Right atrium auricular region (tissue), 2 donors: ENCODE data around the gene NPVF. TPM values are rescaled to one million over a fixed set of nuclear protein-coding genes. Genes with fewer than 3 reads are reported as not detected.

ENCODE experiments used
- DNase-seq: peaks from one replicate; pipeline ENCODE4 v3.0.0-alpha.2; 2019; ENCODE audit warnings: low spot score
- H3K27ac ChIP-seq, 2 donors: fragments of 200-600 bp; sonication (generic); 1 replicate in 1 of 2; 2 replicates in 1 of 2; pipeline ENCODE4 v1.5.1; 2016 to 2019
- H3K27me3 ChIP-seq, 2 donors: fragments of 200-600 bp; sonication (generic); one replicate each; pipeline versions ENCODE4 v1.5.1 to v1.6.0; 2017 to 2019
- H3K36me3 ChIP-seq: fragments of 200-600 bp; sonication (generic); one replicate; pipeline ENCODE4 v1.5.1; 2016
- H3K4me1 ChIP-seq, 2 donors: fragments of 200-600 bp; sonication (generic); one replicate each; pipeline versions ENCODE4 v1.5.1 to v1.6.0; 2017 to 2019
- H3K4me3 ChIP-seq, 2 donors: fragments of 200-600 bp; sonication (generic); 1 replicate in 1 of 2; 2 replicates in 1 of 2; pipeline ENCODE4 v1.5.1; 2017 to 2019; ENCODE audit warnings: mild to moderate bottlenecking in 1 of 2, moderate library complexity in 1 of 2
- H3K9me3 ChIP-seq, 2 donors: fragments of 200-600 bp; sonication (generic); one replicate each; pipeline ENCODE4 v1.5.1; 2019
- CTCF ChIP-seq, 2 donors: fragments of 200-600 bp; sonication (generic); IDR thresholded peaks; one replicate each; pipeline ENCODE4 v1.5.1; 2019; ENCODE audit warnings: antibody characterized with exemption in 2 of 2
- total RNA-seq, 2 donors: library from RNA; depleted of rRNA; stranded (reverse); fragments of >200 nt; gene quantifications; one replicate each; pipeline ENCODE4 v1.1.0, GENCODE V29; 2016

The NPVF gene
- total RNA-seq, 2 donors from 2014 or later, result not detected

- no peaks in the 10 kb centered on the region for H3K9me3 ChIP-seq
- H3K4me1 ChIP-seq, result no peaks in the 10 kb centered on the region
- no peak for TF ChIP-seq CTCF (IDR thresholded peaks at IDR 0.05)
- H3K27me3 ChIP-seq, result no peaks in the 10 kb centered on the region
- no peak for DNase-seq
- no peak overlapping the region for H3K27ac ChIP-seq
- H3K4me3 ChIP-seq, result peak overlapping the region in 1 of 2 donors; percentile 8
- H3K36me3 ChIP-seq, result no peaks in the 10 kb centered on the region
Observed at GRCh38 chr7:25260862-25261494, 32.7 kb upstream of the NPVF start.

GRCh38 chr7:25259487-25260243 lies 31.4 kb upstream of the NPVF start:
- peak; percentile 61 to 90 for TF ChIP-seq CTCF (IDR thresholded peaks at IDR 0.05)
- Histone ChIP-seq H3K4me3 (no peak overlapping the region), H3K9me3 (no peaks in the 10 kb centered on the region), H3K27me3 (no peaks in the 10 kb centered on the region), H3K36me3 (no peaks in the 10 kb centered on the region), H3K4me1 (no peaks in the 10 kb centered on the region), H3K27ac (no peak overlapping the region)
- peak; percentile 78 for DNase-seq

GRCh38 chr7:25256333-25256819 lies 28.1 kb upstream of the NPVF start:
- no peaks in the 10 kb centered on the region for H3K4me1 ChIP-seq
- H3K4me3 ChIP-seq, result no peak overlapping the region
- no peaks in the 10 kb centered on the region for H3K27me3 ChIP-seq
- DNase-seq, result no peak
- H3K27ac ChIP-seq, result no peak overlapping the region
- no peaks in the 10 kb centered on the region for H3K36me3 ChIP-seq
- no peak for TF ChIP-seq CTCF (IDR thresholded peaks at IDR 0.05)
- no peaks in the 10 kb centered on the region for H3K9me3 ChIP-seq

- H3K27ac ChIP-seq, result no peak overlapping the region
- H3K27me3 ChIP-seq, result no peaks in the 10 kb centered on the region
- no peak for TF ChIP-seq CTCF (IDR thresholded peaks at IDR 0.05)
- no peaks in the 10 kb centered on the region for H3K9me3 ChIP-seq
- H3K4me1 ChIP-seq, result no peaks in the 10 kb centered on the region
- no peak overlapping the region for H3K4me3 ChIP-seq
- DNase-seq, result no peak
- H3K36me3 ChIP-seq, result no peaks in the 10 kb centered on the region
Observed at GRCh38 chr7:25255611-25256332, 27.5 kb upstream of the NPVF start.

- no peaks in the 10 kb centered on the region for H3K4me1 ChIP-seq
- H3K9me3 ChIP-seq, result no peaks in the 10 kb centered on the region
- H3K27me3 ChIP-seq, result no peaks in the 10 kb centered on the region
- no peak for DNase-seq
- no peaks in the 10 kb centered on the region for H3K36me3 ChIP-seq
- TF ChIP-seq CTCF (IDR thresholded peaks at IDR 0.05), result no peak
- no peak overlapping the region for H3K4me3 ChIP-seq
- no peak overlapping the region for H3K27ac ChIP-seq
Observed at GRCh38 chr7:25254604-25255003, 26.3 kb upstream of the NPVF start.
